GM12873 (cell line): ENCODE results near the gene ZNF469.

Source experiments
- CTCF ChIP-seq: IDR thresholded peaks from 2 replicates; pipeline ENCODE4 v1.5.1; 2012; ENCODE audit warnings: low read depth, mild to moderate bottlenecking, moderate library complexity, low read length, control low read depth; ENCODE audit not compliant: insufficient read depth; ENCODE audit errors: missing control alignments

ZNF469 gene

GRCh38 chr16:88373927-88374492 lies 8.7 kb upstream of the ZNF469 start:
- TF ChIP-seq CTCF, result no peak

DNA sequence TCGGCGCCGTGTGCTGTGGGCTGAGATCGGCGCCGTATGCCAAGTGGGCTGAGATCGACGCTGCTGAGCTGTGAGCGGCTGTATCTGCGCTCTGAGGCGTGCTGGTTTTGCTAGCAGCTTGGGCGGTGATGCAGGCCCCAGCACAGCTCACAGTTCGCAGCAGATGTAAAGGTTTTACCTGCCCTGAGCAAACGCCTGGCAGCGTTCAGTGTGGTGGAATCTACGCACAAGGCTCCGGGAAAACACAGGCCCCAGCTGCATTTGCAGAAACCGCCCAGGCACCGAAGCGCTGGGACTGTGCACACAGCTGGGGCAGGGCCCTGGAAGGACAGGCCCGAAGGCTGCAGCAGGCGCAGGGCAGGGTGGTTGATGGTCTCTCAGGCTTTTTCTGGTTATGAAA lies 8.0 kb upstream of the ZNF469 start:
- no peak for TF ChIP-seq CTCF

- no peak for TF ChIP-seq CTCF
Observed at GRCh38 chr16:88375236-88375975, 7.4 kb upstream of the ZNF469 start.

GRCh38 chr16:88375996-88376834 lies 6.5 kb upstream of the ZNF469 start:
- no peak for TF ChIP-seq CTCF

- TF ChIP-seq CTCF, result no peak
Observed at GRCh38 chr16:88376835-88377726, 5.7 kb upstream of the ZNF469 start.

DNA sequence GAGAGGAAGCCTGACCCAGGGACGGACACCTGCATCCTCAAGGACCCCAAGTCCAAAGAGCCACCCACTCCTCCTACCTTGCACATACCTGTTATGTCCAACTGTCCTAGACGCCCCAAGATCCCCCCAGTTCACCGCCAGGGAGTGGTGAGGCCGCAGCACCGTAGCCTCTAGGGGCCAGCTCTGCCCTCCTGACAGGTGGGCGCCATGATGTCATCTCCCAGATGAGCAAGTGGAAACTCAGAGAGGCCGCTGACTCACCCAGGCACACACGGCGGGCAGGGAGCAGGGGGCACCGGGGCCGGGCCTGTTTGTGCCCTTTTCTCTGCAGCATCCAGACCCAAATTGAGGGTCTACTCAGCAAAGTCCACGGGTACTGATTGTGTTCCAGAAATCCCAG lies 4.8 kb upstream of the ZNF469 start:
- no peak for TF ChIP-seq CTCF
